RWPE1 (cell line): ENCODE results near the gene MOGAT3.

Experiments used
- CTCF ChIA-PET: fragments of 350-600 bp; sonication (Branson Sonifier 250); formaldehyde crosslinking; extraction: SDS; loops from one replicate; lab custom pipeline; 2021; lab: Yijun Ruan, JAX
- POLR2A ChIA-PET: fragments of 400-600 bp; formaldehyde crosslinking; extraction: SDS; loops from one replicate; lab custom pipeline; 2020; ENCODE audit warnings: antibody characterized with exemption; ENCODE audit not compliant: low non-redundant PET; lab: Yijun Ruan, JAX
- DNase-seq: peaks from one replicate; pipeline ENCODE4 v3.0.0; 2012; ENCODE audit warnings: low spot score
- H3K27ac ChIP-seq: fragments of 450-650 bp; 2 replicates; pipeline ENCODE4 v1.5.1; 2017
- TF ChIP-seq, protein P1 (sequence below): fragments of 450-650 bp; conservative IDR thresholded peaks from 2 replicates; pipeline ENCODE4 v1.5.1; 2017; ENCODE audit warnings: low read depth, mild to moderate bottlenecking

MOGAT3 gene

DNA sequence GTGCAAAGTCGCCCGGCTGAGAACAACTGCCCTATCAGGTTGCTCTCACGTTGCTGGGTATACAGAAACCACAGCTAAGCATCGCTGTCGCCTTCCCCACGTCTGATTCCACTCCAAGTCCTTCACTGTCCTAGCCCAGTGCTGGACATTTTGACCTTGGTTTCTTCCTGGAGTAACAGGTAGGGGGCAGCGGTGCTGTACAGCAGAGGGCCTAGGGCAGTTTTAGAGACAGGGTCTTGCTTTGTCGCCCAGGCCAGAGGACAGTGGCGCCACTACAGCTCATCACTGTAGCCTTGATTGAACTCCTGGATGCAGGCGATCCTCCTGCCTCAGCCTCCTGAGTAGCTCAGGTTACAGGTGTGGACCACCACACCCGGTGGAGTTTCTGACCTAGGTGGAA is 34.2 kb upstream of the MOGAT3 start:
- TF ChIP-seq, protein P1, sequence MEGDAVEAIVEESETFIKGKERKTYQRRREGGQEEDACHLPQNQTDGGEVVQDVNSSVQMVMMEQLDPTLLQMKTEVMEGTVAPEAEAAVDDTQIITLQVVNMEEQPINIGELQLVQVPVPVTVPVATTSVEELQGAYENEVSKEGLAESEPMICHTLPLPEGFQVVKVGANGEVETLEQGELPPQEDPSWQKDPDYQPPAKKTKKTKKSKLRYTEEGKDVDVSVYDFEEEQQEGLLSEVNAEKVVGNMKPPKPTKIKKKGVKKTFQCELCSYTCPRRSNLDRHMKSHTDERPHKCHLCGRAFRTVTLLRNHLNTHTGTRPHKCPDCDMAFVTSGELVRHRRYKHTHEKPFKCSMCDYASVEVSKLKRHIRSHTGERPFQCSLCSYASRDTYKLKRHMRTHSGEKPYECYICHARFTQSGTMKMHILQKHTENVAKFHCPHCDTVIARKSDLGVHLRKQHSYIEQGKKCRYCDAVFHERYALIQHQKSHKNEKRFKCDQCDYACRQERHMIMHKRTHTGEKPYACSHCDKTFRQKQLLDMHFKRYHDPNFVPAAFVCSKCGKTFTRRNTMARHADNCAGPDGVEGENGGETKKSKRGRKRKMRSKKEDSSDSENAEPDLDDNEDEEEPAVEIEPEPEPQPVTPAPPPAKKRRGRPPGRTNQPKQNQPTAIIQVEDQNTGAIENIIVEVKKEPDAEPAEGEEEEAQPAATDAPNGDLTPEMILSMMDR = 0 out of 2 replicates have a peak, but pooled peaks have one; percentile 11
- peak overlapping the region; percentile 24; the same call in 1 of the 2 replicates for H3K27ac ChIP-seq
- CTCF ChIA-PET = interaction anchor here (2.5 kb wide), 1 partner anchor 9 kb away, joined by 12 read pairs; the partner anchor contains the start of gene FIS1
- DNase-seq = no peak
- POLR2A ChIA-PET = no interaction called here

DNA sequence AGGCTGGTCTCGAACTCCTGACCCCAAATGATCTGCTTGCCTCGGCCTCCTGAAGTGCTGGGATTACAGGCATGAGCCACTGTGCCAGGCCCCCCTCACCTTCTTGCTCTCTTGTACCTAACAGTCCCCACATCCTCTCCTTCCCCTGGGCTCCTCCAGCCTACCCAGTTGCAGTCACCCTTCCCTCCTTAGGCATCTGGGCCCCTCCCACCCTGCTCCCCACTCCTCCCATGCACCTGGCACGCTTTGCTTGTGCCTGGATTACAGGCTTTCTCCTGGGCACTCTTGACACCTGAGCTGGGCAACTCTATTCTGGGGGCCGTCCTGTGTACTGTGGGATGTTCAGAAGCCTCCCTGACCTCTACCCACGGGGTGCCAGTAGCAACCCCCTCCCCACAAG is 33.8 kb upstream of the MOGAT3 start:
- TF ChIP-seq, protein P1 = no peak
- CTCF ChIA-PET = interaction anchor here (2.5 kb wide), 1 partner anchor 10 kb away, joined by 12 read pairs; the partner anchor contains the start of gene FIS1
- POLR2A ChIA-PET = no interaction called here

DNA sequence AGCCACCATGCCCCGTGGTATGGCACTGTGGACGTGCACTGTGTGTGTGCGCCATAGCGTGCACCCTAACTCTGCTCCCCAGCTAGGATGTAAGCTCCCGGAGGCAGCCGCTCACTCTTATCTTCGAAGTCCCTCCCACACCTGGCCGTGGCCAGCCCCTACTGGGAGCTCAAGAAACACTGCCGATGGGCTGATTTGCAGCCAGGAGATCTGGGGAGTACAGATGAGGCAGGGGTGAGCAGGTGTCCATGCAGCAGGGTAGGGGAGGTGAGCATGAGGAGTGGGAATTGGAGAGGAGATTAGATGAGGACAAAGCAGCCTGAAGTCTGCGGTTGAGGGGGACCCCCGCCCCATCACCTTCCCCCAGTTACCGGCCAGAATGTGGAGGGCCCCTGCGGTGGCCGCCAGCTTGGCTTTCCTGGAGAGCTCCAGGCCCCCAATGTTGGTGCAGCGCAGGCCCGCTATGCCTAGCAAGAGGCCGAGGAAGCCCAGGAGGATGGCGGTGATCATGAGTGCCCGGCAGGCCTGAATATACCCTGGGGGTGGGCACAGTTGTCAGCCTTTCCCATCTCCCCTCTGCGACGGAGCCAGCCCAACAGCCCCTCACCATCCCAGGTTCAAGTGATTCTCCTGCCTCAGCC is 33.2 kb upstream of the MOGAT3 start:
- POLR2A ChIA-PET = no interaction called here
- TF ChIP-seq, protein P1 = no peak
- CTCF ChIA-PET = interaction anchor here (2.5 kb wide), 1 partner anchor 10 kb away, joined by 12 read pairs; the partner anchor contains the start of gene FIS1
- peak overlapping the region; percentile 24; the same call in 1 of the 2 replicates for H3K27ac ChIP-seq
- no peak for DNase-seq

More for the DNA sequence above, 33.8 kb upstream of the MOGAT3 start:
- no peak for DNase-seq
- H3K27ac ChIP-seq = peak overlapping the region; percentile 24; the same call in 1 of the 2 replicates

DNA sequence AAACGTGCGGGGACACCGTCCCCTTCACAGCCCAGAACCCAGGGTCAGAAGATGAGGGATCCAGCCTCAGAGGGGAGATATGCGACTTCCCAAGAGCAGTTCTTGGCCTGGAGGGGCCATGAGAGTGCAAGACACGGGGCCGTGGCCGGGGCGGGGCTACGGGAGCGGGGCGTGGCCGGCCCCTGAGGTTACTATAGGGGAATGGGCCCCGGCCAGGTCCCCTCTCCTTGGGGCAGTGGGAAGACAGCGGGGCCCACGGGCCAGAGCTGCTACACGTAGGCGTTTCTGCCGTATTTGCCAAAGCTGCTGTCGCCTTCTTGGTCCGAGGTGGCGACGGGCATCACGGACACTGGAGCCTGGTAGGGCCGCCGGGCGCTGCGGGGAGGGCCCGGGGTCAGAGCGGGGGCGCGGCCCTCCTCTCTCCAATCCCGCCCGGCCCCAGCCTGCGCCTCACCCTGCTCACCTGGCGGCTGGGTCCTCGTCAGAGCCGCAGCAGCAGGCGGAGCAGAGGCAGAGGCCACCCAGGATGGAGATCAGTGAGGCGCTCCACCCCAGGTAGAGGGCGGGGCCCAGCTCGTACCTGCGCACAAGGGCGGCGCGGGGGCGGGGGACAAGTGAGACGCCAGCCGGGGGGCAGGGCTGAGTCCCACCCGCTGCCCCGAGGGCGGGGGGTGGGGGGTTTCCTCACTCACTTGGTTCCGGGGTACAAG is 31.5 kb upstream of the MOGAT3 start:
- peak; percentile 69 for DNase-seq
- CTCF ChIA-PET = interaction anchor here (1.7 kb wide), 1 partner anchor 11 kb away, joined by 5 read pairs; no protein-coding TSS in a partner anchor
- TF ChIP-seq, protein P1 = no peak
- POLR2A ChIA-PET = interaction anchor here (0.5 to 1.0 kb wide), 4 partner anchors 14 to 593 kb away, joined by 3 read pairs; partner anchors contain the start of genes UFSP1 and ZNHIT1
- peak overlapping the region; percentile 52 for H3K27ac ChIP-seq

DNA sequence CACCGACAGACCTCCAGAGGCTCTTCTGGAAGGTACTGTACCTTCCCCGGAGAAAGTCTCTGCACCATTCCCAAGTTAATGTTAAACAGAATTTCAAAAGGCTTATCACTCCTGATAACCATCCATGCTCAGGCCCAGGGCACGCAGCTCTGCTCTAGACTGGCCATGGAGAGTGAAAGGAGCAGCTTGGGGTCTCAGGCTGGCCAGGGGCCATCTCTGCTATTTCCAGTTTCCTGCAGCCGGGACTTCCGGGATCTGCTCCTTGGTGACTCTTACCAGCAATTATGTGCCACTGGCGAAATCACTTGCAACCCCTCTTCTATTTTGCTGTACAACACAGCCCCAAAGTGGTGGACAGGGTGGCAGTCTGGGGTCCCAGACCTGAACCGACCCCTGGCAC is 30.8 kb upstream of the MOGAT3 start:
- ChIA-PET CTCF (interaction anchor here (1.7 kb wide), 1 partner anchor 12 kb away, joined by 5 read pairs; no protein-coding TSS in a partner anchor), POLR2A (no interaction called here)
- peak overlapping the region; percentile 52 for H3K27ac ChIP-seq
- TF ChIP-seq, protein P1 = no peak
- no peak for DNase-seq

DNA sequence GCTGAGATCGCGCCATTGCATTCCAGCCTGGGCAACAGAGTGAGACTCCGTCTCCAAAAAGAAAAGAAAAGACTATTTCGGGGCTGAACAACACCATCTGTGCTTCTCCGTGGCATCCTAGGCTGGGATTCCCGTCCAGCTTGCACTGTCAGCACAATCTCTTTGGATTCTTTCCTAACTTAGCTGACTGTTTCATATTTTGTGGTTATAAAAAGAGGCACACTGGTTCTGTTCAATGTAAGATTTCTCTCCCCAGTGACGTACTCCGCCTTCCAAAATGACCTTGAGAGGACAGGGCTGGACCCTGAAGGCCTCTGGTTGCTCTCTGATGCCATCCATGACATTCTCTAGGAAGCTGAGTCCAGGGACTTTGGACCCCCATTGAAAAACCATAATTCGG is 25.9 kb upstream of the MOGAT3 start:
- no peak overlapping the region for H3K27ac ChIP-seq
- DNase-seq = no peak
- ChIA-PET POLR2A (no interaction called here), CTCF (interaction anchor here (0.6 kb wide), 2 partner anchors 551 to 762 kb away, joined by 3 to 6 read pairs; no protein-coding TSS in a partner anchor)
- TF ChIP-seq, protein P1 = no peak
